GM10847 (cell line): ENCODE data around the gene DAB2IP.

Experiments used
- POLR2A ChIP-seq: IDR thresholded peaks from 2 replicates; pipeline ENCODE4 v1.6.1; 2011; ENCODE audit not compliant: insufficient read length; ENCODE audit errors: extremely low read depth

Gene DAB2IP

DNA sequence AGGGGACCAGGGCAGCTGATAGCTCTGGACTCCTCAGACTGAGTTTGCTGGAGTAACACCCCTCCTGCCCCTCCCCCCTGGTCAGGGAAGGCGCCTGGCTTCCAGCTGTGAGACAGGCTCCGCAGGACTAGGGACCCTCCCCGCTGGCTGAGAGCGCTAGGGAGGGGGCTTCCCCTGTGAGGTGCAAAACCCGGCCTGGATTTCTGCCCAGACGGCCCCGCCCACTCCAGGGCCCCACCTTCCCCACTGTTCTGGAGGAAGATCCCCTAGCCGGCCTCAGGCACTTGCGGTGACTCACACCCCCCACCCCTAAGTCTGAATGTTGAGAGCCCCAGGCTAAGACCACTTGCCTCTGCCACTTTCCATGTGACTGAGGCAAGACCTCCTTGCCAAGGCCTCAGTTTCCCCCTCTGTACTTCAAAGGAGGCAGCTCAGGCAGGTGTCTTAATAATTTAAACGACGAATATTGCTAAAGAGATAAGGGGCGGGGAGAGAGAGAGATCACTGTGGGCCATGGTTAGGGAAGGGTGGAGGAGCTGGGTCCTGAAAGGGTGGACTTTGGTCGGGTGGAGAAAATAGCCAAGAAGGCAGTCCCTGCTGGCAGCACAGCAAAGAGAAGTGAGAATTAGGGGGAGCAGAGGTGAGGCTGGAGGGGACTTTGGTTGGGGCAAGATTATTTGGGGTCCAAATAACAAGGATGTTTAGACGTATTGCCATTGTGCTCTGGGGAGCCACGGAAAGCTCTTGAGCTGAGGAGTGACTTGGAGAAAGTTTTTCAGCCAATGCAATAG lies 1.0 kb upstream of the DAB2IP start:
- TF ChIP-seq POLR2A: no peak

DNA sequence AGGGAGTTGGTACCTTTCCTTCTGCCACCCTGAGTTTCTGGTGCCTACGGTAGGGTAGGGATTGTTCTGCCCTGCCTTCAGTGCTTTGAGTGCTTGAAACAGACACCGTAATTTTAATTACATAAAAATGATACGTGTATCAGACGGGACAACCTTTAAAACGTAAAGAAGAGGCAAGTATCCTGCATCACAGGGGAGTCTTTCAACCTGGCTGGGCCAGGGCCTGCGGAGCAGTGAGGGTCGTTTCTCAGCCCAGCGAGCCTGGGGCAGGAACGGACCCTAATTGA lies 483 bp upstream of the DAB2IP start:
- no peak for TF ChIP-seq POLR2A

DNA sequence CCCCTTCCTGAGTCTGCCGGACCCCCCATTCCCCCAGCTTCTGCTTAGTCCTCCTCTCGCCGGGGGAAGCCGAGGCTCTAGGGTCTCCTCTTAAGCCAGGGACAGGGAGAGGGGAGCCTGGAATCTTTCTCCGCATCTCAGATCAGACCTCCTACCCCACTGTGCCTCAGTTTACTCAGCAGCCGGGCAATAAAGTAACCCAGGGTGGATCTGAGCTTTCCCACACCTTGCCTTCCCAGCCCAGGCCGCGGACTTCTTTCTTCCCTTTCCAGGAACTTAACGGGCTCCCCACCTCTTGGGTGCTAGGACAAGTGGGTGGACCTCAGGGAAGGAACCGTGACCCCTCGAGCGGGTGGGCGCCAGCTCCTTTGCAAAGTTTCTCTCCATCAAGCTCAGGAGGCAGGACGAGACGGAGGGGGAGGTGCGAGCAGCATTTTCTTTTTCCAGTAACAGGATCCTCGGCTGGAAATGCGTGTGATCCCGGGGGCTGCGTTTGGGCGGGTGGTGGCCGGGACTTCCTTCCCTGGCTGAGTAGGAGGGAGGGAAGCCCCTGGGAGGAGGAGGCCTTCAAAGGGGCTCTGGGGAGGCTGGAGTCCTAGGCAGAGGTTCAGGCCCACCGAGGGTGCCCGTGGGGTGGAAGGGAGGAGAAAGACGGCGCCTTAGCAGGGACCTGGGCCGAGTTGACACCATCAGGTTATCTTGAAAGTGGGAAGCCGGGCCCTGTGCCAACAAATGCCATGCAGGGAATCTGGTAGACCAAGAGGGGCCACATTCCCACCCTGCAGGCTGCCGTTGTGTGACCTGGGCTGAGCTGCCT lies 795 bp downstream of the DAB2IP start:
- TF ChIP-seq POLR2A: no peak

DNA sequence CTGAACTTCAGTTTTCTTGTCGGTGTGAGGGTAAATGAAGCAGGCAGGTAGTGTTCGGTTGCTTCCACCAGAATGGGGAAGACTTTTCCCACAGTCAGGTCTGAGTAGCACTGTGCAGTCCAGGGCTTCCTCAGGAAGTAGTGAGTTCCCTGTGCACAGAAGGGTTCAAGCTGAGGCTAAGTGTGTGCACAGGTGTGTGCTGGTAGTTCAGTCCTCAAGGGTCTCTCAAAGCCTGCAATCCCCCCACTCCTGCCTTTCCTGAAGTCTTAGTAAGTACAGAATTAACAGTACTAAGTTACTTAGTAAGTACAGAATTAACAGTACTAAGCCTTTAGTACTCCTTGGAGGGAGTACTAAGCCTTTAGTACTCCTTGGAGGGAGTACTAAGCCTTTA lies 1.4 kb downstream of the DAB2IP start:
- TF ChIP-seq POLR2A: no peak

DNA sequence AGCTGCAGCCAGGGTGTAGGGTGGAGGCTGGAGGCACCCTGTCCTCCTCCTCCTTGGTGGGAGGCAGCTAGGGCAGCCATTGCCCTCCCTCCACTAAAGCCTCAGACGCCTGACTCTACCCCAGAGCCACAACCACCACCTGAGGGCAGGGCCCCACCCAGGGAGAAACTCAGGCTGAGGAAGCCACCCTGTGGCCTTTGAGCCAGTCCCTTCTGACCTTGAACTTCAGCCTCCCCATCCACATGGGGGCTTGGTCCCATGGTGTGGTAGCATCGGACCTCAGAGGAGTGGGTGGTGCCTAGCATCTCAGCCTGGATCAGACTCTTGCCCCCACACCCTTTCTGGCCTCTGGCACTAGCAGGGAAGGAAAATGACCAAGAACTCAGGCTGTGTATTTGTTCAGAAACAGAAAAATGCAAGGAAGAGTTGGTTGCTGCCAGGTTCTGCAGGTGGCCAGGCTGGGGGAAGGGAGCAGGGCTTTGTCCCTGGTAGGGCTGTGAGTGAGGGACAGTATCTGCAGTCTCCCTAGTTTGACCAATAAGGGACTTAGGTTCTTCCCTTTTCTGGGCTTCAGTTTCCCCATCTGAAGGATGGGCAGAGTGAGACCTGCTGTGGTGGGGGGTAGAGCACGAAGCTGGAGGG lies 3.2 kb downstream of the DAB2IP start:
- TF ChIP-seq POLR2A: no peak

DNA sequence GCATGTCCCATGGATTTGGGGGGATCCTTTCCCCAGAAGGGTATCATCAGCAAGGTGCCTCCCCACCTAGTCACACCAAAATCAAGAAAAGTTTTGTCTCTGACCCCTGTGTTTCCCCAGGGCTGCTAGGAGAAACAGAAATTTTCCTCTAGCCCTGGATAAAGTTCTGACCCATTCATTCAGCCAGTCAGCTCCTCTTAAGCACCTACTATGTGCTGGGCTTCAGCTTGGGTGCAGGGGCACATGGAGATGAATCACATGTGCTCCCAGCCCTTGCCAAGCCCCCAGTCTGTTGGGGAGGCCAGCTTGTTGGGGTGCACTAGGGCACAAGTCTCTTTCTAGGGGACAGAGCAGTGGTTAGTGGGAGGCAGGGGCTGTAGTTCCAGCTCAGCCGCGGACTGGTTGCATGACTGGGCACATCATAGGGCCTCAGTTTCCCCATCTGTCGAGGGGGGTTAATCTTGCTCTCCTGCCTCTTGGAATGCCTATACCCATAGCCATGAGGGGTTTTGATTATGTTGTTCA lies 3.9 kb downstream of the DAB2IP start:
- no peak for TF ChIP-seq POLR2A

DNA sequence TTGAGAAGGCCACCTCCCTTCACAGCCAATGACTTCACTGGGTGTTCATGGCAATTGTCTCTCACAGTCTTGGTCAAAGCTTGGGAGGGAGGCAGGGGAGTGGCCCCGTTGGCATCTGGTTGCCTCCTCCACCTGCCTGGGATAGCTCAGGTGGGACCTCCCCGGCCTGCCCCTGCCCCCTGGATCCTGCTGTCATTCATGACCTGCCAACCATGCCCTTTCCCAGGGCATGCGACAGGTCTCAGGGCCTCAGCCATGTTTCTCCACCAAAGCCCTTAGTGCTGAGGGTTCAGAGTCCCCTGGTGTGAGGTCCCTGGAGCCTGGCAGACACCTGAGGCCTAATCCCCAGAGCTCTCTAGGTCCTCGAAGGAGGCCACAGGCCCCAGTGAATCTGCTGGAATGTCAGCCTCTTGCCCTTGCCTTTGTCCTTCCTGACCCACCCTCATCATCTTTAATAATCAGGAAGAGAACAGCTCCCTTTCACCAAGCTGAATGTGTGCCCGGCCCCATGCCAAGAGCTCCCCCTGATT lies 5.6 kb downstream of the DAB2IP start:
- TF ChIP-seq POLR2A: no peak

DNA sequence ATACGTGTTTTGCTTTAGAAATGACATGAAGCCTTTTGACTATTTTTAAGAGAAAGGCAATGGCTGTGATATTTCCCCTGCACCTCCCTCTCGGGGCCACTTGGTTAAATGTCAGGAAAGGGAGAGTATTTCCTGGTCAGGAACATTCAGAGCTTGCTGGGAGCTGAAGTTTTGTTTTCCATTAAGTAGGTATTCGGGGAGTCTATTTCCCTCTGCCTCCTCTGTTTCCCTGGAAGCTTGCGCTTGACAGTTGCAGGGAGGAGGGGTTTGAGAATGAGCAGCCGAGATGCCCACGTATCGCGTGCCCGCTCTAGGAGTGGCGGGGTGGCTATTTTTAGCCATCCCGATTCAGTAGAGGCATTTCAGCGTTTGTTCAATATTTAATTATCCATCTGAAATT lies 6.7 kb downstream of the DAB2IP start:
- TF ChIP-seq POLR2A: no peak

DNA sequence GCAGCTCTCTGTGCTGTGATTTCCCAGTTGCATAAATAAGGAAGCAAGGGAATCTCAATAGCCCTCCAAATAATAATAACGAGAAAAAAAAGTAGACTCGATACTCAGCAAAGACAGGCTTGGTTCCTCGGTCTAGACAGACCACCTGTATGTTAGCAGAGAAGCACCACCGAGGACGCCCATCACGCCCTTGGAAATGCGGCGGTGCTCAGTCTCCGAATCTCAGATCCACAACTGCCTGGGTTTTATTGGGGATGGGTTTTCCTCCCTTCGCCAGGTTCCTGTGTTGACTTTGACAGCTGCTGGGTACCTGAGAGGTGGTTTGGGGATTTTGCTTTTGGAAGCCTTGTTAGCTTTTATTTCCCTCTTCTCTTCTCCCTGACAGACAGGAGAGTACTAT lies 7.2 kb downstream of the DAB2IP start:
- no peak for TF ChIP-seq POLR2A

DNA sequence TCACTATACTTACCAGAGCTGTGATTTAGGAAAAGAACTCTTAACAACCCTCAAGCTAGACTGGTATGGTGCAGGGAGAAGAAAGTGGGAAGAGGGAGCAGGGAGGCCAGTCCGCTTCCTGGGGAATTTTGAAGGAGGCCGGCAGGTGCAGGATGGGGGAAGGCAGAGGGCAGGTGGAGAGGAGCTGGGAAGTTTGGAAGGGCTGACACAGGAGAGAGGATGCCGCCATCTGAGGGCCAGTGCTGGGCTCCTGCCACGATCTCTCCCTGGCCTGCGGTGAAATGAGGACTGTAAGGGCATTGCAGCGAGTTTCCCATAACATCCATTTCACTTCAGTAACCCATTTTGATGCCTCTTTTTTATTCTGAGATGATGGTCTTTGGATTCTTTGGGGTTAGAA lies 8.9 kb downstream of the DAB2IP start:
- no peak for TF ChIP-seq POLR2A

DNA sequence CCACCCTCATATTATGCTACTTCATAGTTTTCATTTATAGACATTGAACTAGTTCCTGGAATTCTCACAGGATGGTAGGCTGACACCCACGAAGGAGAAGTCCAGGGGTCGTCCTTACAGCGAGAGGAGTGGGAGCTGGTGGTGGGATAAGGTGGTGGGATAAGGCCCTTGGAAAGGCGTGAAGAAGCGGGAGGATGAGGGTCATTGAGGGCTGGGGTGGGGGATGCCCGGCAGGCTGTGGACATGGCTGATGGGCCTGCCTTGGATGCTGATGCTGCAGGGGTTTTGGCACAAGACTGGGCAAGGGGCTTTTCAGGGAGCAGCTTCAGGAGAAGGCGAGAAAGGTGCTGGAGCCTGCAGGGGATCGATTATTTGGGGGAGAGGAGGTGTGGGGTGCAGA lies 9.4 kb downstream of the DAB2IP start:
- no peak for TF ChIP-seq POLR2A

DNA sequence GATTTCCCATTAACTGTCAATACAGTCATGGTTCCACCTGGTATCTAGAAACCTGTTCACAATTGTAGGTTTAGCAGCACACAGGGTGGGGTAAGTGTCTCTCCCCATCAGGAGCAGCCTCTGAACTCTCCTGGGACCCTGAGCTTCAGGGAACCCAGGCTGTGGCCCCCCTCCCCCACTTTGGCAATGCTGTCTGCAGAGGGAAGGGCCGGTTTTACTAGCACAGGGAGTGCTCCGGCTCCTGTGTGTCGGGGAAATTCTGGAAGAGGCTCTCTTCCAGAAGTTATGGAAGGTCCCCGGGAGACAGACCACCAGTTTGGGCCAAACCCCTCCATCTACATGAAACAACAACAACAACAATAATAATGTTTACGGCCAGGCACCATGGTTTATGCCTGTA lies 9.9 kb downstream of the DAB2IP start:
- no peak for TF ChIP-seq POLR2A

DNA sequence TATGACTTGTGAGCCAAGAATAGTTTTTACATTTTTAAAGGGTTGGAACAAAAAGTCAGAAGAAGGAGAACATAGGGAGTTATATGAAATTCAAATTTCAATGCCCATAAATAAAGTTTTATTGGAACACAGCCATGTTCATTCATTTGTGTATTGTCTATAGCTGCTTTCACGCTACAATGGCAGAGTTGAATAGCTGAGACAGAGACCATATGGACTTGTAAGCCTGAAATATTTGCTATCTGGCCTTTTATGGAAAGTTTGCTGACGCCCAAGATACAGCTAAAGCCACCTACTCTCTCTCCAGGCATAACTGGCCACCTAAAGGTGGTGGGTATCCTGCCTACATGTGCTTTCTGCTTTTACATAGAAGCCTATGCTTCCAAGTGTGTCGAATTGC lies 10.9 kb downstream of the DAB2IP start:
- no peak for TF ChIP-seq POLR2A

DNA sequence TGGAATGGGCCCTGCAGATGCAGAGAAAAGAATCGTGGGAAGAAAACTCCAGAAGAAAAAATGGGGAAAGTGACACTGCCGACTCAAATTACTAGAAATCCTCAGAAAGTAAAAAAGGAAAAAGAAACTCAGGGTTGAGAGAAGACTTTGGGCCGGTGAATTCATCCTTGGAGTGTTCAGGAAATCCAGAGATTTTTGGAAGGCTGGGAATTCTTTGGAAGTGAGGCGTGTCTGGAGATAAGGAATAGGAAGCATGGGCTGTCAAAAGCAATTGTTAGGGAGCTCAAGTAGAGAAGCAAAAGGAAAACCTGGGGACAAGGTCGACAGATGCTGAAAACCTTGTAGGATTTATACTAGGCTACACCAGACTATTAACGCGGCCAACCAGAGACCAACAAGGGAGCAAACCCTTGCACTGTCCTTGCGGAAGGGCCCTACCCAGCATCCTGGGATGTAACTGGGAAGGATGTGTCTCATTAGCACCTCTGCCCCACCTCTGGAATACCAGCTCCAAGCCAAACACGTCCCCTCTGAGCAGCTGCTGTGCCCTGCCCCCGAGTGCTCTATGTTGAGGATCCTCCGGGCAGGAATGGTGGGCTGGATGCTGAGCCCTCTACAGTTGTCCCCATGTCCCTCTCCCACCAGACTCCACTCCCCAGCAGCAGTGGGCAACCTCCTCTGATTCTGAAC lies 11.6 kb downstream of the DAB2IP start:
- TF ChIP-seq POLR2A: no peak

DNA sequence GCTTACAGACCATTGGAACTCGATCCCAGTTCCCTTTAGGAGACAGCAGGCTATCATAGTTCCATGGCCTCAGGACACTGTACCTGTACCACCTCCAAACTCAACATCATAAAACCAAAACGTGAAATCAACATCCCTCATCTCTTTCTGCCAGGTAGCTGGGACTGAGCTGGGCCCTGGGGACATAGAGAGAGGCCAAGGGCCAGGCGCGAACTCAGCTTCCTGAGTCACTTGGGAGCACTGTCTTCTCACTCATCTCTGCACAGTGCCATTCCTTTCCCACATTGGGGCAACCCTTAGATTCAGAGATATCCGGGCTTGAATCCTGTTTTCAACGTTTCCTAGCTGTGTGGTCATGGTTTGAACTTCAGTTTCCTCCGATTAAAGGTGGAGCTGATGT lies 12.2 kb downstream of the DAB2IP start:
- TF ChIP-seq POLR2A: no peak
